HepG2 (cell line): ENCODE results near the gene PBX2. TPM values are rescaled to one million over a fixed set of nuclear protein-coding genes. Genes with fewer than 3 reads are reported as not detected.

Source experiments
- AHDC1 ChIP-seq: sonication (generic); formaldehyde crosslinking; IDR thresholded peaks from 2 replicates; pipeline ENCODE4 v1.5.1; 2020; ENCODE audit warnings: mild to moderate bottlenecking, missing genetic modification reagents, borderline replicate concordance
- ATRX ChIP-seq: sonication (generic); formaldehyde crosslinking; IDR thresholded peaks from 2 replicates; pipeline ENCODE4 v1.4.0; 2020; ENCODE audit warnings: missing genetic modification reagents, borderline replicate concordance
- CBX2 ChIP-seq, 2 experiments: fragments of 200-600 bp in 1 of 2; sonication (generic); formaldehyde crosslinking in 1 of 2; IDR thresholded peaks; 2 replicates each; pipeline versions ENCODE4 v1.7.0 to v1.8.1; 2018 to 2022; ENCODE audit warnings: low read depth in 2 of 2, low read length in 1 of 2, mild to moderate bottlenecking in 1 of 2, missing genetic modification reagents in 1 of 2
- HCFC1 ChIP-seq: fragments of 150-350 bp; IDR thresholded peaks from 2 replicates; pipeline ENCODE4 v1.6.1; 2014; ENCODE audit warnings: low read depth, low read length
- KDM3A ChIP-seq: IDR thresholded peaks from 2 replicates; pipeline ENCODE4 v1.6.1; 2018; ENCODE audit warnings: low read depth, missing compliant biosample characterization
- KDM5B ChIP-seq: sonication (generic); formaldehyde crosslinking; IDR thresholded peaks from 2 replicates; pipeline ENCODE4 v1.4.0; 2020; ENCODE audit warnings: missing genetic modification reagents, mild to moderate bottlenecking, borderline replicate concordance
- NFKB2 ChIP-seq: sonication (generic); formaldehyde crosslinking; IDR thresholded peaks from 2 replicates; pipeline ENCODE4 v1.4.0; 2020; ENCODE audit warnings: missing genetic modification reagents, borderline replicate concordance
- PHF20 ChIP-seq: sonication (generic); formaldehyde crosslinking; IDR thresholded peaks from 2 replicates; pipeline ENCODE4 v1.5.0; 2020; ENCODE audit warnings: mild to moderate bottlenecking, missing genetic modification reagents
- POLR2A ChIP-seq, 2 experiments: IDR thresholded peaks; 2 replicates each; pipeline ENCODE4 v1.6.1; 2011; ENCODE audit warnings: low read depth in 2 of 2, low read length in 2 of 2, mild to moderate bottlenecking in 1 of 2, moderate library complexity in 1 of 2; ENCODE audit not compliant: insufficient read depth in 1 of 2
- RFXAP ChIP-seq: sonication (generic); formaldehyde crosslinking; IDR thresholded peaks from 2 replicates; pipeline ENCODE4 v1.4.0; 2020; ENCODE audit warnings: missing genetic modification reagents, borderline replicate concordance
- SMAD1 ChIP-seq: sonication (generic); formaldehyde crosslinking; IDR thresholded peaks from 2 replicates; pipeline ENCODE4 v1.4.0; 2020; ENCODE audit warnings: missing genetic modification reagents, low read depth, mild to moderate bottlenecking, borderline replicate concordance
- TIGD3 ChIP-seq: sonication (generic); formaldehyde crosslinking; IDR thresholded peaks from 2 replicates; pipeline ENCODE4 v1.5.1; 2020; ENCODE audit warnings: mild to moderate bottlenecking, missing genetic modification reagents, borderline replicate concordance
- ZFAT ChIP-seq: sonication (generic); formaldehyde crosslinking; conservative IDR thresholded peaks from 2 replicates; pipeline ENCODE4 v1.8.1; 2023; ENCODE audit warnings: missing genetic modification reagents, inconsistent platforms
- ZNF10 ChIP-seq: sonication (generic); formaldehyde crosslinking; IDR thresholded peaks from 2 replicates; pipeline ENCODE4 v1.4.0; 2020; ENCODE audit warnings: mild to moderate bottlenecking, low read depth, missing genetic modification reagents, borderline replicate concordance
- ZNF143 ChIP-seq: sonication (generic); formaldehyde crosslinking; IDR thresholded peaks from 2 replicates; pipeline ENCODE4 v1.4.0; 2020; ENCODE audit warnings: missing genetic modification reagents
- ZNF510 ChIP-seq: sonication (generic); formaldehyde crosslinking; IDR thresholded peaks from 2 replicates; pipeline ENCODE4 v1.4.0; 2020; ENCODE audit warnings: low read depth, mild to moderate bottlenecking, missing genetic modification reagents
- ZSCAN20 ChIP-seq: sonication (generic); formaldehyde crosslinking; IDR thresholded peaks from 2 replicates; pipeline ENCODE4 v1.4.0; 2020; ENCODE audit warnings: missing genetic modification reagents, mild to moderate bottlenecking, borderline replicate concordance
- ZSCAN31 ChIP-seq: sonication (generic); formaldehyde crosslinking; IDR thresholded peaks from 2 replicates; pipeline ENCODE4 v1.5.0; 2020; ENCODE audit warnings: low read depth, mild to moderate bottlenecking, missing genetic modification reagents
- polyA plus RNA-seq, 8 experiments: library from polyadenylated mRNA; depleted of rRNA in 3 of 8; stranded (reverse) in 7 of 8; unstranded in 1 of 8; fragments of >200 nt; fragmentation: Illumina TruSeq in 4 of 8; extraction: Trizol in 4 of 8; gene quantifications; 2 replicates each; pipeline versions ENCODE4 v1.2.1 to v1.2.3, GENCODE V29; 2011 to 2016; ENCODE audit warnings: low read depth in 4 of 8, missing spikeins in 1 of 8, mixed read lengths in 1 of 8; ENCODE audit not compliant: insufficient read depth in 1 of 8
- total RNA-seq, 5 experiments: library from RNA; depleted of rRNA; stranded (reverse); fragments of >200 nt; fragmentation: Illumina TruSeq; extraction: Trizol; gene quantifications; 2 replicates each; pipeline ENCODE4 v1.2.3, GENCODE V29; 2016; ENCODE audit warnings: low read depth in 1 of 5
- TF ChIP-seq, protein P1 (sequence below): IDR thresholded peaks from 2 replicates; pipeline ENCODE4 v1.6.1; 2016; ENCODE audit warnings: low read depth, borderline replicate concordance

The PBX2 gene
- total and polyA plus RNA-seq, 2 of the 13 experiments (the other 11 are each of a cell fraction or from before 2014, with no cell fraction given), result 42.3 to 77.8 TPM

- peak; percentile 53; the same call in 1 of the 2 replicates for TF ChIP-seq TIGD3 (CRISPR knock-in tag)
- no peak for TF ChIP-seq ZSCAN31
- TF ChIP-seq HCFC1, result peak; percentile 57; the same call in 1 of the 2 replicates
- 0 out of 2 replicates have a peak, but pooled peaks have one; percentile 68 for TF ChIP-seq ZFAT (CRISPR knock-in tag)
- peak; percentile 33; the same call in 1 of the 2 replicates for TF ChIP-seq KDM3A (CRISPR knock-in tag)
- TF ChIP-seq ZNF143 (CRISPR knock-in tag), result 0 out of 2 replicates have a peak, but pooled peaks have one; percentile 44
- no peak; the same call in 1 of the 2 replicates for TF ChIP-seq RFXAP (CRISPR knock-in tag)
- TF ChIP-seq CBX2 (IDR thresholded peaks at IDR 0.05; ENCODE audit: low read depth, low read length), result no peak
- TF ChIP-seq CBX2 (CRISPR knock-in tag; IDR thresholded peaks at IDR 0.05; ENCODE audit: low read depth), result 0 out of 2 replicates have a peak, but pooled peaks have one; percentile 25
- 0 out of 2 replicates have a peak, but pooled peaks have one; percentile 58 for TF ChIP-seq AHDC1 (CRISPR knock-in tag)
- TF ChIP-seq POLR2A (IDR thresholded peaks at IDR 0.05; ENCODE audit: insufficient read depth in 1 of 2, low read depth in 2 of 2, low read length in 2 of 2), result peak in 1 of 2 experiments; percentile 94; a peak in 2 of 4 replicates
- TF ChIP-seq SMAD1 (CRISPR knock-in tag), result 0 out of 2 replicates have a peak, but pooled peaks have one; percentile 11
- no peak for TF ChIP-seq ATRX
- peak; percentile 91 for TF ChIP-seq KDM5B (CRISPR knock-in tag)
- peak; percentile 47; the same call in 1 of the 2 replicates for TF ChIP-seq ZNF510 (CRISPR knock-in tag)
- TF ChIP-seq NFKB2 (CRISPR knock-in tag), result peak; percentile 93; the same call in 1 of the 2 replicates
- TF ChIP-seq ZSCAN20, result peak; percentile 88
- TF ChIP-seq ZNF10 (CRISPR knock-in tag), result no peak
- peak; percentile 78 for TF ChIP-seq PHF20 (CRISPR knock-in tag)
- TF ChIP-seq, protein P1, sequence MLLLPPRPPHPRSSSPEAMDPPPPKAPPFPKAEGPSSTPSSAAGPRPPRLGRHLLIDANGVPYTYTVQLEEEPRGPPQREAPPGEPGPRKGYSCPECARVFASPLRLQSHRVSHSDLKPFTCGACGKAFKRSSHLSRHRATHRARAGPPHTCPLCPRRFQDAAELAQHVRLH (CRISPR knock-in tag), result no peak; the same call in 1 of the 2 replicates
These were observed 6.1 kb upstream of the PBX2 start (continued) for GRCh38 chr6:32195902-32196681.
